Ovary (tissue), 9 donors: ENCODE data around the gene SOX2. TPM values are rescaled to one million over a fixed set of nuclear protein-coding genes. Genes with fewer than 3 reads are reported as not detected.

Experiments used
- DNase-seq, 5 donors: peaks; one replicate each; pipeline ENCODE4 v3.0.0-alpha.2; 2019 to 2020
- H3K27ac ChIP-seq, 2 donors: fragments of 200-600 bp; one replicate each; pipeline versions ENCODE4 v1.5.1 to v1.8.0; 2019 to 2022
- H3K27me3 ChIP-seq: fragments of 200-600 bp; one replicate; pipeline ENCODE4 v1.8.0; 2022
- H3K36me3 ChIP-seq: fragments of 200-600 bp; sonication (generic); one replicate; pipeline ENCODE4 v1.5.1; 2019
- H3K4me1 ChIP-seq: one replicate; pipeline ENCODE4 v1.8.1; 2013; ENCODE audit warnings: mild to moderate bottlenecking, moderate library complexity; ENCODE audit not compliant: insufficient read depth
- H3K4me3 ChIP-seq: fragments of 200-600 bp; sonication (generic); one replicate; pipeline ENCODE4 v1.5.1; 2017
- H3K9me3 ChIP-seq, 2 donors: fragments of 200-600 bp in 1 of 2; sonication (generic) in 1 of 2; one replicate each; pipeline versions ENCODE4 v1.5.1 to v1.8.1; 2013 to 2019; ENCODE audit warnings: mild to moderate bottlenecking in 1 of 2, moderate library complexity in 1 of 2
- CTCF ChIP-seq, 3 donors: fragments of 450-650 bp in 2 of 3; fragments of 200-600 bp in 1 of 3; IDR thresholded peaks; one replicate each; pipeline versions ENCODE4 v1.5.1 to v1.8.0; 2016 to 2022; ENCODE audit warnings: antibody characterized with exemption in 3 of 3, mild to moderate bottlenecking in 1 of 3
- EP300 ChIP-seq: sonication (generic); formaldehyde crosslinking; IDR thresholded peaks from one replicate; pipeline ENCODE4 v1.6.1; 2017; ENCODE audit warnings: antibody characterized with exemption
- POLR2A ChIP-seq: fragments of 450-650 bp; IDR thresholded peaks from one replicate; pipeline ENCODE4 v1.6.1; 2017; ENCODE audit warnings: antibody characterized with exemption, mild to moderate bottlenecking, moderate library complexity
- WGBS, 3 donors: extraction: QIAGEN DNeasy Blood & Tissue Kit in 1 of 3; methylation state at CpG; one replicate each; pipeline versions ENCODE4 v1.1.5 to v1.1.7; 2013 to 2017; 5-methylcytosine and 5-hydroxymethylcytosine counted together
- intact Hi-C, 4 donors: fragments of 100-400 bp; cut with DNase I; formaldehyde crosslinking; loops; one replicate each; pipeline versions ENCODE4 v1.11.0 to v1.15.1; 2022 to 2023
- polyA plus RNA-seq, 2 donors: library from polyadenylated mRNA; stranded (reverse); fragments of 200-250 nt in 1 of 2; fragments of 350-450 nt in 1 of 2; fragmentation: Illumina TruSeq in 1 of 2; extraction: RNeasy Lipid Tissue Mini Kit (QIAGEN cat#74804) in 1 of 2; gene quantifications; one replicate each; pipeline ENCODE4 v1.2.3, GENCODE V29; 2013 to 2014
- total RNA-seq, 7 donors: library from RNA; depleted of rRNA in 2 of 7; stranded (reverse); fragments of >200 nt in 2 of 7; fragmentation: NEBNext Ultra II Directional in 3 of 7; extraction: Animal tissue kit (Norgen Biotek cat#: 25700) in 3 of 7; gene quantifications; one replicate each; pipeline versions ENCODE4 v1.1.0 to v1.2.4, GENCODE V29; 2016 to 2023
- donor health status: DM: no; HTN: no; CAD: no; lungs with moderate emphysema.
- donor health status: DM: no; HTN: no; CAD: no.
- donor health status: Bipolar disorder and iron deficiency.
- donor health status: DM: yes; HTN: yes; CAD: no.
- donor health status: DM: no; HTN: no; CAD: no.
- donor health status: DM: yes; HTN: yes; CAD: no.

SOX2 gene
- total and polyA plus RNA-seq, 9 donors, result 0.23 to 0.69 (median 0.36) TPM; not detected in 2

DNA sequence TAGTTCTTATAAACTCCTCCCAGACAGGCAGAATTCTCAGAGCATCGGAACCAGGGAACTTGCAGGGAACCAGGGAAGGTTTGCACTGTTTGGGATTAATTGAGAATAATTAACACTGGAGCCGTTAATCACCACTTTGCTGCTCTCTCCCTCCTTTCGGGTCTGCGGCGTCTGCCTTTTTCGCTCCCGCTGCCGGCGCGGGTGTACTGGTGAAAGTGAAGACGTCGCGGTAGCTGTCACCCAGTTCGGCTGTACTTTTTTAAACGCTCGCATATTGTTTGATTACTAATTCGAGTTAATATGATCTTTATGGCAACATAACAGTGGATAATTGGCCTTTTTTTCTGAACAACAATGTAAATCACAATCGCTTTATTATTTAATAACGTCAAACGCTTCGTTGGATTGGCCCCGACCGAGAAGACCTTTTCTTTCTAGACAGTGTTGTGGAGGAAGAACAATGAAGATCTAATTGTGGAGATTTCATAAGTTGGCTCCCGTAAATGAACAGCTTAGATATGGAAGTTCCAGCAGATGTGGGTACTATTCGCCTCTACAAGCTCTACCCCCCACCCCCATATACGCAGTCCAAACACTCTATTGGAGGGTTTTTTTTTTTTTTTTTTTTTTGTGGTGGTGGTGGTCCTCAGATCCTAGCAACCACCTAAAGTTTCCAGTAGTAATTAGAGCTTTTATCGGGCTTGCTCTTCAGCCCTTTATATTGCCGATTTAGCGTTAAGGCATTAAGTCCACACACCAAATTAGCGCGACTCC is 12.7 kb downstream of the SOX2 start:
- WGBS, 3 donors, result 11 to 12% (median 11%) methylated on average over 31 of the region's 31 CpGs
- no peak for DNase-seq
- no peaks in the 10 kb centered on the region for H3K9me3 ChIP-seq
- no peak overlapping the region for H3K27ac ChIP-seq
- intact Hi-C loops, result no loop called here
- H3K27me3 ChIP-seq, result peaks cover 6% of the 10 kb centered on the region
- H3K4me1 ChIP-seq, result peaks cover 5% of the 10 kb centered on the region
- no peak for TF ChIP-seq CTCF (IDR thresholded peaks at IDR 0.05)
- no peak for TF ChIP-seq EP300
- no peak for TF ChIP-seq POLR2A
- H3K4me3 ChIP-seq, result no peak overlapping the region
- no peaks in the 10 kb centered on the region for H3K36me3 ChIP-seq

GRCh38 chr3:181725131-181725731 is 13.5 kb downstream of the SOX2 start:
- H3K4me1 ChIP-seq, result peaks cover 5% of the 10 kb centered on the region
- DNase-seq, result no peak
- 7 to 8% (median 8%) methylated on average over 24 of the region's 24 CpGs for WGBS, 3 donors
- intact Hi-C loops, result no loop called here
- no peak overlapping the region for H3K27ac ChIP-seq
- no peaks in the 10 kb centered on the region for H3K27me3 ChIP-seq
- no peaks in the 10 kb centered on the region for H3K36me3 ChIP-seq
- H3K9me3 ChIP-seq, result no peaks in the 10 kb centered on the region
- TF ChIP-seq CTCF (IDR thresholded peaks at IDR 0.05) (no peak), POLR2A (no peak), EP300 (no peak)
- no peak overlapping the region for H3K4me3 ChIP-seq

DNA sequence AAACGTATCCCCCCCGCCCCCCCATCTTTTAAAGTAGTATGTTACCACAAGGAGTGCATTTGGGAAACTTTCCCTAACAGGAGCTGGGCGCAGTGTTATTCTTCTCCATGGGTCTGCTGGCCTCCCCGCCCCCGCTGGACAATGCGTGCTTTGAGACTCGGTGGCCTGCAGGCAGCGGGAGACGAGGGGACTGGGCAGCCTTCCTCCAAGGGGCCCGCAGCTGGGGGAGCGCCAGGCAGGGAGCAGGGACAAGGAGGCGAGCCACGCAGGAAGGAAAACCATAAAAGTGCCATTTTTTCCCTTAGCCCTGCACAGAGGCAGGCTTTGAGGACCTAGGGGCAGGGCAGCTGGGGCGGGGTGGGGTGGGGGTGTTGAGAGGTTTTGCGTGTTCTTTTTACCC is 14.1 kb downstream of the SOX2 start:
- no peak for DNase-seq
- Histone ChIP-seq H3K4me3 (no peak overlapping the region), H3K4me1 (peaks cover 5% of the 10 kb centered on the region), H3K9me3 (no peaks in the 10 kb centered on the region), H3K36me3 (no peaks in the 10 kb centered on the region), H3K27ac (no peak overlapping the region), H3K27me3 (no peaks in the 10 kb centered on the region)
- TF ChIP-seq POLR2A, result no peak
- TF ChIP-seq EP300, result no peak
- no peak for TF ChIP-seq CTCF (IDR thresholded peaks at IDR 0.05)
- WGBS, 3 donors, result 3 to 4% (median 4%) methylated on average over 15 of the region's 15 CpGs
- intact Hi-C loops, result no loop called here

DNA sequence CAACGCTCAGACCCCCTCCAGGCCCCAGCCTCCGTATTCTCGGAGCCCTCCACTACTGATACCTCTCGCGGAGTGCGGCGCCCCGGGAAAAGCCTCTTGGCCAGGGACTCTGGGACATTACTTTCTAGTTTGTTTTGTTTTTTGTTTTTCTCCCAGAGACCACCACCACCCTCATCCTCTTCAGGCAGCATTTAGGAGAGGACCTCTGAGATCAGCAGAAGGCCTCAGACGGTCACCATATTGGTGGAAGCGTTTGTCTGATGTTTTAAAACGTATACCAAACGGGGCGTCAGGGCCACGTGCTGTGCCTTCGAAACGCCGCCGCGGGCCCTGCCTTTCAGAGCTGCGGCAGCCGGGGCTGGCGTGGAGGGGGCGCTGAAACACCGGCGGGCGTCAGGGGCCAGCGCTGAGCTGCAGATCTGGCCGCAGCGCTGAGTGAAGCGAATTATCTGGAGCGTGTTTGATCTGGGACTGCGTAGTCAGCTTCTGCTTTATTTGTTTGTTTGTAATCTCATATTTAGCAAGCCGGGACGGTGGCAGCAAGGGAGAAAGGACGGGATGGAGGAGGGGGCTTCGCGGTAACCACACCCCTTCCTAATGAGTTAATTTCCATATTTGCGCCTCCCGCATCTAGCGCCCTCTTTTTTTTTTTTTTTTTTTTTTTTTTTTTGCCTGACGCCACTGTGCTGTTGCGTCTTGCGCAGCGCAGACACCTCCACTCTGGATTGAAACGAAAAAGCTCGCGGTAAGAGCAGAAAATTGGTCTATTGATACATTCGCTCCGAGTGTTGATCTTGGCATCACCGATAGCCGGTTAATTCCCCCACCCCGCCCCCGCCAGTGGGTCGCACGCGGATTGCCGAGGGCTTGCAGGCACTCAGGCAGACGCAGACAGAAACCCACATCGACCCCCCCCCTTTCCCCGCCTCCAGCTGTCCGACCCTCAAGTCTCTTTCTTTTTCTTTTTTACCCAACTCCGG is 14.9 kb downstream of the SOX2 start:
- H3K27me3 ChIP-seq, result no peaks in the 10 kb centered on the region
- no peaks in the 10 kb centered on the region for H3K36me3 ChIP-seq
- no peak for TF ChIP-seq POLR2A
- no peak for TF ChIP-seq CTCF (IDR thresholded peaks at IDR 0.05)
- TF ChIP-seq EP300, result no peak
- H3K27ac ChIP-seq, result no peak overlapping the region
- H3K4me3 ChIP-seq, result peak overlapping the region; percentile 23
- no peaks in the 10 kb centered on the region for H3K9me3 ChIP-seq
- peaks cover 5% of the 10 kb centered on the region for H3K4me1 ChIP-seq
- WGBS, 3 donors, result 4 to 6% (median 4%) methylated on average over 61 to 62 of the region's 62 CpGs
- intact Hi-C loops, result no loop called here
- no peak for DNase-seq
